ENCODE measurements around the gene CABP5. TPM values are rescaled to one million over a fixed set of nuclear protein-coding genes. Genes with fewer than 3 reads are reported as not detected.

Gene CABP5
- total RNA-seq, 1 experiment from 2014 or later, result not detected

DNA sequence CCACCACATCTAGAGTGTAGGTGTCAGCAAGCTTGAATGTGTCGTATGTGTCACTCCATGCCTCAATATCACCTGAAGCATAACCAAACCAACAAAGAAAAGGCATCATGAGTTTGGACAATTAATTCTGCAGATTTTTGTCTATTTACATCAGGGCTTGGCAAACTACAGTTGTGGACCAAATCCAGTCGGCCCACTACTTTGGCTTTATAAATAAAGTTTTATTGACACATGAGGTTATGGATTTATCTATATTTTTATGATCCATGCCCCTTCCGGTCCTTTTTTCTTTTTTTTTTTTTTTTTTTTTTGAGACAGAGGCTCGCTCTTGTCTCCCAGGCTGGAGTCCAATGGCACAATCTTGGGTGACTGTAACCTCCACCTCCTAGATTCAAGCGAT, 9.2 kb upstream of the CABP5 start (continued):
- TF ChIP-seq, protein P1, sequence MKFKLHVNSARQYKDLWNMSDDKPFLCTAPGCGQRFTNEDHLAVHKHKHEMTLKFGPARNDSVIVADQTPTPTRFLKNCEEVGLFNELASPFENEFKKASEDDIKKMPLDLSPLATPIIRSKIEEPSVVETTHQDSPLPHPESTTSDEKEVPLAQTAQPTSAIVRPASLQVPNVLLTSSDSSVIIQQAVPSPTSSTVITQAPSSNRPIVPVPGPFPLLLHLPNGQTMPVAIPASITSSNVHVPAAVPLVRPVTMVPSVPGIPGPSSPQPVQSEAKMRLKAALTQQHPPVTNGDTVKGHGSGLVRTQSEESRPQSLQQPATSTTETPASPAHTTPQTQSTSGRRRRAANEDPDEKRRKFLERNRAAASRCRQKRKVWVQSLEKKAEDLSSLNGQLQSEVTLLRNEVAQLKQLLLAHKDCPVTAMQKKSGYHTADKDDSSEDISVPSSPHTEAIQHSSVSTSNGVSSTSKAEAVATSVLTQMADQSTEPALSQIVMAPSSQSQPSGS (CRISPR knock-in tag; IDR thresholded peaks at IDR 0.05; ENCODE audit: borderline replicate concordance, low read depth), result no peak
- TF ChIP-seq TEAD1 (CRISPR knock-in tag; IDR thresholded peaks at IDR 0.05) (no peak), ZNF671 (CRISPR knock-in tag; IDR thresholded peaks at IDR 0.05) (no peak)

DNA sequence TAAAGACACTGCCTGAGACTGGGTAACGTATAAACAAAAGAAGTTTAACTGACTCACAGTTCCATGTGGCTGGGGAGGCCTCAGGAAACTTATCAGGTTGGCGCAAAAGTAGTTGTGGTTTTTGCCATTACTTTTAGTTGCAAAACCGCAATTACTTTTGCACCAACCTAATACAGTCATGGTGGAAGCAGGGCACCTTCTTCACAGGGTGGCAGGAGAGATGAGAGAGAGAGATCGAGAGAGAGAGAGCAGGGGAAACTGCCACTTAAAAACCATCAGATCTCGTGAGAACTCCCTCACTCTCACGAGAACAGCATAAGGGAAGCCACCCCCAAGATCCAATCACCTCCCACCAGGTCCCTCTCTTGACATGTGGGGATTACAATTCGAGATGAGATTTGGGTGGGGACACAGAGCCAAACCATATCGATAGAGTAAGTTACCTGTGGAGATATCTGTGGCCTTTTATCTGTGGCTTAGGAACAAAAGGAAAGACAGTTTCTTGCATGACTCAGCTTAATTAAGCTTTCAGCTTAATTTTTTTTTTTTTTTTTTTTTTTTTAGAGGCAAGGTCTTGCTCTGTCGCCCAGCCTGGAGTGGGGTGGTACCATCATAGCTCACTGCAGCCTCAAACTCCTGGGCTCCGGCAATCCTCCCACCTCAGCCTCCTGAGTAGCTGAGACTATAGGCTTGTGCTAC, 7.6 kb upstream of the CABP5 start:
- H3K4me1 Mint-ChIP-seq, result no peaks in the 10 kb centered on the region
- peaks cover 23% of the 10 kb centered on the region for H3K36me3 Mint-ChIP-seq
- H3K27ac Mint-ChIP-seq, result no peak overlapping the region
- DNase-seq (ENCODE audit: low spot score) (no peak), ATAC-seq (no peak)
- H3K9me3 Mint-ChIP-seq, result peaks cover 33% of the 10 kb centered on the region
- TF ChIP-seq, protein P2, sequence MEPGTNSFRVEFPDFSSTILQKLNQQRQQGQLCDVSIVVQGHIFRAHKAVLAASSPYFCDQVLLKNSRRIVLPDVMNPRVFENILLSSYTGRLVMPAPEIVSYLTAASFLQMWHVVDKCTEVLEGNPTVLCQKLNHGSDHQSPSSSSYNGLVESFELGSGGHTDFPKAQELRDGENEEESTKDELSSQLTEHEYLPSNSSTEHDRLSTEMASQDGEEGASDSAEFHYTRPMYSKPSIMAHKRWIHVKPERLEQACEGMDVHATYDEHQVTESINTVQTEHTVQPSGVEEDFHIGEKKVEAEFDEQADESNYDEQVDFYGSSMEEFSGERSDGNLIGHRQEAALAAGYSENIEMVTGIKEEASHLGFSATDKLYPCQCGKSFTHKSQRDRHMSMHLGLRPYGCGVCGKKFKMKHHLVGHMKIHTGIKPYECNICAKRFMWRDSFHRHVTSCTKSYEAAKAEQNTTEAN (CRISPR knock-in tag; IDR thresholded peaks at IDR 0.05), result no peak
- TF ChIP-seq ZNF396 (CRISPR knock-in tag; IDR thresholded peaks at IDR 0.05; ENCODE audit: borderline replicate concordance), result no peak
- TF ChIP-seq, protein P3, sequence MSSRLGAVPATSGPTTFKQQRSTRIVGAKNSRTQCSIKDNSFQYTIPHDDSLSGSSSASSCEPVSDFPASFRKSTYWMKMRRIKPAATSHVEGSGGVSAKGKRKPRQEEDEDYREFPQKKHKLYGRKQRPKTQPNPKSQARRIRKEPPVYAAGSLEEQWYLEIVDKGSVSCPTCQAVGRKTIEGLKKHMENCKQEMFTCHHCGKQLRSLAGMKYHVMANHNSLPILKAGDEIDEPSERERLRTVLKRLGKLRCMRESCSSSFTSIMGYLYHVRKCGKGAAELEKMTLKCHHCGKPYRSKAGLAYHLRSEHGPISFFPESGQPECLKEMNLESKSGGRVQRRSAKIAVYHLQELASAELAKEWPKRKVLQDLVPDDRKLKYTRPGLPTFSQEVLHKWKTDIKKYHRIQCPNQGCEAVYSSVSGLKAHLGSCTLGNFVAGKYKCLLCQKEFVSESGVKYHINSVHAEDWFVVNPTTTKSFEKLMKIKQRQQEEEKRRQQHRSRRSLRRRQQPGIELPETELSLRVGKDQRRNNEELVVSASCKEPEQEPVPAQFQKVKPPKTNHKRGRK (CRISPR knock-in tag; IDR thresholded peaks at IDR 0.05; ENCODE audit: borderline replicate concordance), result no peak
- TF ChIP-seq TEAD4 (CRISPR knock-in tag; IDR thresholded peaks at IDR 0.05), result no peak
- no peak for TF ChIP-seq NFYB (CRISPR knock-in tag; conservative IDR thresholded peaks at IDR 0.05; ENCODE audit: low read depth)
- no peak for TF ChIP-seq ATF1 (CRISPR knock-in tag; IDR thresholded peaks at IDR 0.05)
- CTCF ChIA-PET, result no interaction called here
- H3K27me3 Mint-ChIP-seq (ENCODE audit: low read depth), result peaks cover 3% of the 10 kb centered on the region
- H3K4me3 Mint-ChIP-seq, result no peak overlapping the region
- POLR2A ChIA-PET, result interaction anchor here (0.6 kb wide), 1 partner anchor 85 kb away, joined by 5 read pairs; no protein-coding TSS in a partner anchor

- CTCF ChIA-PET, result no interaction called here
- peaks cover 25% of the 10 kb centered on the region for H3K27me3 Mint-ChIP-seq (ENCODE audit: low read depth)
- DNase-seq (ENCODE audit: low spot score), result no peak
- ATAC-seq, result no peak
- H3K27ac Mint-ChIP-seq, result no peak overlapping the region
- H3K4me3 Mint-ChIP-seq, result no peak overlapping the region
- H3K4me1 Mint-ChIP-seq, result no peaks in the 10 kb centered on the region
- H3K9me3 Mint-ChIP-seq, result peaks cover 38% of the 10 kb centered on the region
- POLR2A ChIA-PET, result no interaction called here
- H3K36me3 Mint-ChIP-seq, result peaks cover 8% of the 10 kb centered on the region
- TF ChIP-seq ZNF121 (CRISPR knock-in tag; IDR thresholded peaks at IDR 0.05), result no peak
- TF ChIP-seq ZSCAN18 (CRISPR knock-in tag; IDR thresholded peaks at IDR 0.05), result no peak
- TF ChIP-seq IRF2 (CRISPR knock-in tag; IDR thresholded peaks at IDR 0.05; ENCODE audit: borderline replicate concordance, low read depth), result no peak
- no peak for TF ChIP-seq FOXP1 (CRISPR knock-in tag; IDR thresholded peaks at IDR 0.05; ENCODE audit: borderline replicate concordance)
- TF ChIP-seq CDX4 (CRISPR knock-in tag; IDR thresholded peaks at IDR 0.05; ENCODE audit: borderline replicate concordance), result no peak
- TF ChIP-seq, protein P4, sequence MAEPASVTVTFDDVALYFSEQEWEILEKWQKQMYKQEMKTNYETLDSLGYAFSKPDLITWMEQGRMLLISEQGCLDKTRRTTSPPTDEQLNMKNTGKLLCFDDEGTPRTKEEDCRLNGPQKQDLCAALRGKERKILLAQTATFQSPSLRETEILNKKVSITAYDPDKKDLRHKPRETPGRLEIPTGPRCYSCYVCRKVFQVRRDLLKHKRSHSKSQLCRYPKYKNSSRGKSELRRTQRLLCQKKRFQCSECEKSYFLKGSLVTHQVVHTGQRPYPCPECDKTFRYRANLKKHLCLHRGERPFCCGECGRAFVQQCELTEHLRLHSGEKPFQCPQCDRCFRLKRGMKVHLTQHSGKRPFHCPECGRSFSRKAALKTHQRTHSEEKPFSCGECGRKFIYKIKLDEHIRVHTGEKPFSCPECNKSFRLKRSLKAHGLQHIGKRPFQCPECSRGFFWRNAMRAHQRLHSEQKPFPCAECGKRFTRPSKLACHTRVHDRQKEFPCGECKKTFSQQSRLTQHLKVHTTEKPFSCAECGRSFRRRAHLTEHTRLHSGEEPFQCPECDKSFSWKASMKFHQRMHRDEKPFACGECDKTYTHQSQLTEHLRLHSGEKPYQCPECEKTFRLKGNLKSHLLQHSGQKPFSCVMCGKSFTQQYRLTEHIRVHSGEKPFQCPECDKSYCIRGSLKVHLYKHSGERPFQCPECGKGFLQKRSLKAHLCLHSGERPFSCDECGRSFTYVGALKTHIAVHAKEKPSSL (CRISPR knock-in tag; conservative IDR thresholded peaks at IDR 0.05), result no peak
- TF ChIP-seq, protein P5, sequence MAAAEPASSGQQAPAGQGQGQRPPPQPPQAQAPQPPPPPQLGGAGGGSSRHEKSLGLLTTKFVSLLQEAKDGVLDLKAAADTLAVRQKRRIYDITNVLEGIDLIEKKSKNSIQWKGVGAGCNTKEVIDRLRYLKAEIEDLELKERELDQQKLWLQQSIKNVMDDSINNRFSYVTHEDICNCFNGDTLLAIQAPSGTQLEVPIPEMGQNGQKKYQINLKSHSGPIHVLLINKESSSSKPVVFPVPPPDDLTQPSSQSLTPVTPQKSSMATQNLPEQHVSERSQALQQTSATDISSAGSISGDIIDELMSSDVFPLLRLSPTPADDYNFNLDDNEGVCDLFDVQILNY (CRISPR knock-in tag; IDR thresholded peaks at IDR 0.05), result no peak
- TF ChIP-seq HMGA2 (CRISPR knock-in tag; IDR thresholded peaks at IDR 0.05), result no peak
- TF ChIP-seq MYBL2 (CRISPR knock-in tag; IDR thresholded peaks at IDR 0.05), result no peak
- no peak for TF ChIP-seq ZNF138 (CRISPR knock-in tag; conservative IDR thresholded peaks at IDR 0.05)
- TF ChIP-seq GABPB1 (CRISPR knock-in tag; IDR thresholded peaks at IDR 0.05), result no peak
- TF ChIP-seq ESRRA (CRISPR knock-in tag; IDR thresholded peaks at IDR 0.05; ENCODE audit: borderline replicate concordance), result no peak
- no peak for TF ChIP-seq CTCF (IDR thresholded peaks at IDR 0.05)
Measured at GRCh38 chr19:48044561-48044960, 682 bp upstream of the CABP5 start.

Measured in WTC11 (cell line).